ENCODE results near the gene AMMECR1.
"Not testable (repeated sequence)": the region's sequence is repeated elsewhere in the genome, so short reads cannot be mapped to it uniquely, and the experiment has no call there.

The AMMECR1 gene

DNA sequence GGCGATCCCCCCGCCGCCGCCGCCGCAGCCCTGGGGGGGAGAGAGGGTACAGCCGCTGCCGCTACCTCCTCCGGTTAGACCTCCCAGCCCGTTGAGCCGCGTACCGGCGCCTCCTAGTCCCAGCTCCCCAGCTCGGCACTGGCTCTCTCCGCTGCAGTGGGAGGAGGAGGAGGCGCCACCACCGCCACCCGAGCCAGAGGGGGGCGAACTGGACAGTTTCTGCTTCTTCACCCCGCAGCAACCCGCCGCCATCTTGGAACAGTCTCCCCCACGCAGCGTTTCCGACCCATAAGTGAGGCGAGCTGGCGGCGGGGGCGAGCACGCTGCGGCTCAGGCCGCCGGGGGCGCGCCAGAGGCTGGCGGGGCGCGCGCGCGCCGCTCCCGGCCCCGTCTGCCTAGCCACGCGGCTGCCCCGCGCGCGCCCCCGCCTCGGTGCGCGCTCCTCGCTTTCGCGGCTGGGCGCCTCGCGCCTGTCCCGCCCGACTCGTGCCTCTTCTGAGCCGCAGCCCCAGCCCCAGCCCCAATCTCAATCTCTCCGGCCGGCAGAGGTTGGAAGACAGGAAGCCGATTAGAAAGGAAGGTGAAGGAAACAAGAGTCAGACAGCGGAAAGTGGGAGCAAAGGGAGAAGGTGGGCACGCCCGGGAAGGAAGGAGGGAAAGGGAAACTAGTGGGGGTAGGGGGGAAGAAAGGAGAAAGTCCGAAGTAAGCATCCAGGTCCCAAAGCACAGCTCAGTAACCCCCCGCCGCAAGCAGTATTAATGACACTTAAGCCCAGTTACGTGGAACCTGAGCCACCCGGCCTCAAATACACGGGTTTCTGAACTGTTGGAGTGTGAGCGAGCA is at the start of gene AMMECR1:
Gene AMMECR1, minus strand, starts transcription at position 266 of the 844 bp plus-strand sequence. Its CDS starts 14 bp downstream, at position 252.
- DNase-seq = peak; percentile 33

DNA sequence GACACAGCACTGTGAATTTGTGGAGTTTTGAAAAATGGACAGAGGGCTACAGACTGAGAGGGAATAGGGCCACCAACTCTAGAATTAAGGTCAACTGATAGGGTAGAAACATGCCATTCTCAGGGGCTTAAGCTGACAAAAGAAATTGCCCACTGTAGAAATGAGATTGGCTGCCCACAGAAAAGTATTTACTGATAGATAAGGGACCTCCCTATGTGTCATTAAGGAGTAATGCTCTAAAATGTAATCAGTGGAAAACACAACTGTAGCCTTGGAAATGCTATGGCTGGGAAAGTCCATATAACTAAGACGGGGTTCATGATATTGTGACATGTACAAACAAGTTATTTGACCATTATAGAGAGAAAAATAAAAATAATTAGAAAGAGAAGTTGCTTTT is 45.4 kb upstream of the AMMECR1 start:
- DNase-seq = no peak

DNA sequence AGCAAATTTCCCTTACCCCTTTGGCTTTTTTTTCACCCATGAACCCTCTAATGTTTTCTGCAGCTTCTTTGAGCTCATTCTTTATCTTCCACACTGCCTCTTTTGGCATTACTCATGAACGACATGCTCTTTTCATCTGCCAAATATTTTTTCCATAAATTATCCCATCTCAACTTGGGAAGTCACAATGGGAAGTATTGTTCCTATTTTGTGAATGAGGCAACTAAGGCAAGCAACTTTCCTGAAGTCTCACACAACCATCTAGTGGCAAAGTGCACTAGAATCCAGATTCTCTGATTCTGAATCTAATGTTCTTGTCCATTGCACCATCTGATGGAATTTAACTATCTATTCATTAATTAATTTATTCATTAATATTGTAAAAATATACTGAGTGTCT is 41.4 kb upstream of the AMMECR1 start:
- DNase-seq = no peak

DNA sequence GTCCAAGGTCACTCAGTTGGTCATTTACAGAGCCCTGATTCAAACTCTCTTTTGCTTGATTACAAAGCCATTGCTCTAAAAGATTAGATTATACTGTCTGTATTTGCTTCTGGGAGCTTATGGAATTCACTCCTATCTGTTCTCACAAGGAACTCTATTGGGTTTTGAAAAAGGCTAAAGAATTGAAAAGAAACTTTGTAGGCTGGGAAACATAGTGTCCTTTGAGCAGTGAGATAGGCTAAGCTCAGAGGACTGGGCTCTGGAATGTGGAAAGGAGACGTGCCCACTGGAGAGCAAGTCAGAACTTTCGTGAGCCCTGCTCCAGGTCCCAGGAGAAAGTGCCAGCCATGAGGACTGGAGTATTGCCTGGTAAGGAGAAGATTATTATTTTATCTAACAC is 40.7 kb upstream of the AMMECR1 start, which contains the start of gene RTL9:
Gene RTL9, plus strand, starts transcription at position 301 of the 400 bp plus-strand sequence. CDS start 91,770 bp downstream, outside the sequence.
- no peak for DNase-seq

DNA sequence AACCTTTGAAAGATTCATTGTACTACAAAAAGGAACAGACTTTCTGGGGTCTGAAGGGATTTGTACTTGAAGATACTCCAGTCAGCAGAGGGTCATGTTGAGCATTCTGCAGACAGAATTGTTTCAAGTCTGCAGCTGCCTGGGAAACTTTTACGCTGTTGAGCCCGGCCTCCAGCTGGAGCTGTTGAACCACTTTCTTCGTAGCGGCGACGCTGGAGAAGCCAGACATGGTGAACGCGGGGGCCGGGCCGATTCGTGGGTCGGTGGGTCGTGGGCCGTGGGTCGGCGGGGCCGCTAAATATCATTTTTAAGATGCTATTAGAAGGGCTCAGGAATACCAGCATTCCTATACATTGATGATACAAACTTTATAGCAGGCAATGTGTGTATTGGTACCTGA is 28.8 kb upstream of the AMMECR1 start:
- no peak for DNase-seq

DNA sequence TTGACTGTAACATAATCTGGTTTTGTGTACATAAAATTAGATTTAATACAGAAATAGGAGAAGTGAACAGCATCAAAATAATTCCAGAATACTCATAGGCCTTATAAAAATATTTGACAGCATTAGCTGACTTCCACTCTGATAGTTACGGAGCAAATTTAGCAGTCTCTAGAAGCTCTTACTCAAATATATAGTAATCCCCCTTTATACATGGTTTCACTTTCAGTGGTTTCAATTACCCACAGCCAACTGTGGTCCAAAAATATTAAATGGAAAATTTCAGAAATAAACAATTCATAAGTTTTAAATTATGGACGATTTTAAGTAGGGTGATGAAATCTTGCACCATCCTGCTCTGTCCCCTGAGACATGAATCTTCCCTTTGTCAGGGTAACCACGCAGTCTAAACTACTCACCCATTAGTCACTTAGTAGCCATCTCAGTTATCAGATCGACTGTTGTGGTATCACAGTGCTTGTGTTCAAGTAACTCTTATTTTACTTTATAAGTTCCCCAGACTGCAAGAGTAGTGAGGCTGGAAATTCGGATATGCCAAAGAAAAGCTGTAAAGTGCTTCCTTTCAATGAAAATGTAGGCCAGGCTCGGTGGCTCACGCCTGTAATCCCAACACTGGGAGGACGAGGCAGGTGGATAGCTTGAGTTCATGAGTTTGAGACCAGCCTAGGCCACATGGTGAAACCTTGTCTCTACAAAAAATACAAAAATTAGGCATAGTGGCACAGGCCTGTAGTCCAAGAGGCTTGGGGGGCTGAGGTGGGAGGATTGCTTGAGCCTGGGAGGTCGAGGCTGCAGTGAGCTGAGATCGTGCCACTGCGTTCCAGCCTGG is 23.5 kb upstream of the AMMECR1 start:
- peak; percentile 20 for DNase-seq

DNA sequence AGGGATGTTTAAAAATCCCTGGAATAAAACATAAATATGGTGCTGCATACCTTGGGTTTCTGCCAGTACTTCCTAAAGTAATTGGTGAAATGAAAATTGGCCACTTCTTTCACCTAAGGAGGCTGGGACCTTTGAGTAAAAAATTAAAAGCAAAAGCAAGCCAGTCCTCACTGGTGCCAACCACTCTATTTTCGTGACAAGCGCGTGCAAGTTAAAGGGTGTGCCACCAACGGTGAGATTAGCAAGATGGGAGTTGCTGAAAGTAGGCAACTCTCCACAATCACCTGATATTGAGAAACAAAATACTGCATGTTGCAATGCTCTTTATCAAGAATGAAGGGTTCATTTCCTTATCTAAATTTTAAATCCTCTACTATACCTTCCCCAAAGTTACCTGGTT is 21.1 kb upstream of the AMMECR1 start:
- DNase-seq = no peak

DNA sequence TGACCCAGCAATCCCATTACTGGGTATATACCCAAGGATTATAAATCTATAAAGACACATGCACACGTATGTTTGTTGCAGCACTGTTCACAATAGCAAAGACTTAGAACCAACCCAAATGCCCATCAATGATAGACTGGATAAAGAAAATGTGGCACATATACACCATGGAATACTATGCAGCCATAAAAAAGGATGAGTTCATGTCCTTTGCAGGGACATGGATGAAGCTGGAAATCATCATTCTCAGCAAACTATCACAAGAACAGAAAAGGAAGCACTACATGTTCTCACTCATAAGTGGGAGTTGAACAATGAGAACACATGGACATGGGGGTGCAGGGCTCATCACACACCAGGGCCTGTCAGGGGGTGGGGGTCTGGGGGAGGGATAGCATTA is 15.6 kb upstream of the AMMECR1 start:
- DNase-seq = not testable (repeated sequence)

DNA sequence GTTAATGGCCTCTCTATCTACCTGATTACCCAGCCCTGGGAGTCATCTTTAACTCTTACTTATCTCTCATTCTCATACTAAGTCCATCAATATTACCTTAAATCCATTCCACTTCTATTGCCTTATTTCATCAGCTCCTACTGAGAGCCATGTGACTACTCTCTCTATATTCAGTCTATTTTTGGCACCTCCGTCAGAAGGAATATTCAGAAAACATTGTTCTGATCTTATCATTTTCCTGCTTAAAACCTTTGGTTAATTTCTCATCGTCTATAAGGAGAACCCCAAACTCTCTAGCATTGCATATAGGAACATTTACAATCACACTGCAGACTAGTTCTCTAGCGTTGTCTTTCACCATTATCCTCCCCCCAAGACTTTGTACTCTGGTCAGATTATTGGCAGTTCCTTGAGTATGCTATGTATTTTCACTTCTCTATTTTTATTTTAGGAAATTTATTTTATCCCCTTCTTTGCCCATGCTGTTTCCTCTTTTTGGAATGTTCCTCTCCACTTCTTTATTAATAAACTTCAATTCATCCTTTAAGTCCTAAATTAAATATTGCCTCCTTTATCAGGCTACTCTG is 13.7 kb upstream of the AMMECR1 start:
- no peak for DNase-seq

DNA sequence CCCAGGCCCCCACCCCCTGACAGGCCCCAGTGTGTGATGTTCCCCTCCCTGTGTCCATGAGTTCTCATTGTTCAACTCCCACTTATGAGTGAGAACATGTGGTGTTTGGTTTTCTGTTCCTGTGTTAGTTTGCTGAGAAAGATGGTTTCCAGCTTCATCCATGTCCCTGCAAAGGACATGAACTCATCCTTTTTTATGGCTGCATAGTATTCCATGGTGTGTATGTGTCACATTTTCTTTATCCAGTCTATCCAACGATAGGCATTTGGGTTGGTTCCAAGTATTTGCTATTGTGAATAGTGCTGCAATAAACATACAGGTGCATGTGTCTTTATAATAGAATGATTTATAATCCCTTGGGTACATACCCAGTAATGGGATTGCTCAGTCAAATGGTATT is 10.7 kb upstream of the AMMECR1 start:
- DNase-seq = not testable (repeated sequence)

DNA sequence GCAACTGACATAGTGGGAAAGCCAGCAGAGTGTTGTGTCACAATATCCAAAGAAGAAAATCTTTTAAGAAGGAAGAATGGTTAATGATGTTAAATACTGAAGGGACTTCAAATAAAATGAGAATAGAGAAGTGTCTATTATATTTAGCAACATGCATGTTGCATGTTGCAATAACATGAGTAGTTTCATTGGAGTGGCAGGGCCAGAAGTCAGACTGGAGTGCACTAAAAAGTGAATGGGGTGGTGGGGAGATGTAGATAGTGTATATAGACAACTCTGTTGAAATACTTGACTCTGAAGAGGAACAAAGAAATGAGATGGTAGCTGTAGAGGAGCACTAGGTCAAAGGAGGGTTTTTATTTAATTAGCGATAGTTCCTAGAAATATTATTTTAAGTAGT is 9.5 kb upstream of the AMMECR1 start:
- DNase-seq = no peak

DNA sequence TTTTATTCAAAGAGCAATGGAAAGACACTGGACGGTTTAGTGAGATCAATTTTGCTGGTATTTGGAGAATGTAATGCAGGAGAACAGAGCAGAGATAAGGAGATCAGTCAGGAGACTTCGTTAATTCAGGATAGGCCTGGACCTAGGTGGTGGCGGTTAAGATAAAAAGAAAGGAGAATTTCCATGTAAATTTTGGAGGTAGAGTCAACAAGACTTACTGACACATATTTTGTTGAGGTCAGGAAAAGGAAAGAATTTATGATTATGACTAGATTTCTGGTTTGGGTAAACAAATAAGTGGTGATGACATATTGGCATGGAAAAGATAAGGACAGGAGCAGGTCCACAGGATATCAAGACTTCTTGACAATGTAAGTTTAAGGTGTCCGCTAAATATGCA is 8.8 kb upstream of the AMMECR1 start:
- no peak for DNase-seq

DNA sequence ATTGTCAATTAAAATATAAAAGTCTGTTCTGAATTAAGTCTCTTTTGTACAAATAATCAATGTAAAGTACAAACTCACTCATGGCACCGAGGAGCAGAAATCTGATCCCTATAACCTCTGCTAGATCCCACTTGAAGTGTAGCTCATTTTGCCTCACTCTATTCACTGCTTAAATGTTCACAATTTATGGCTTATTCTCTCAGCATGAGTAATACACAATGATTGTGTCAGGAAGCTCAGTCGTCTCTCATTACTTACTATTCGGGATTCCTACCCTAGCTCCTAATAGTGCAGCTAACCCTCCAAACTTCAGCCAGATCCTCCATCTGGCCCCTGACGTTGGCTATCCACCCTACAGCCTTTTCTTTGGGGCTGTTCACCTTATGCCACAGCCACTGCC is 4.7 kb upstream of the AMMECR1 start:
- DNase-seq = no peak

DNA sequence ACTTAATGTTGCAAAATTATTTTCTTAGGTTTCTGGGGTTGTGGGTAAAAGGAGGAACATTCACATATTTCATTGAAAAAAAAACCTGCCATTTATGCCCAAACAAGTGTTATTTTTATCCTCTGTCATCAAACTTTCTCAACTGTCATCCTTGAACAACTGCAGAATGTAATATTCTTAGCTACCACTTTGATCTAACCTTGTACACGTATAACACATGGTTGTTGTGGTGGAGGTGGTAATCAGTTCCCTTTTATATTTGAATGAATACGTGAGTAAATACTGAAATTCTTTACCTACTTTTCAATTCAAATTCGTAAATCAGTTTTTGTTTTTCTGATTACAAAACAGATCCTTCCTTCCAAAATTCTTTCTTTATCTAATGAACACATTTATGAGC is 3.8 kb upstream of the AMMECR1 start:
- no peak for DNase-seq

DNA sequence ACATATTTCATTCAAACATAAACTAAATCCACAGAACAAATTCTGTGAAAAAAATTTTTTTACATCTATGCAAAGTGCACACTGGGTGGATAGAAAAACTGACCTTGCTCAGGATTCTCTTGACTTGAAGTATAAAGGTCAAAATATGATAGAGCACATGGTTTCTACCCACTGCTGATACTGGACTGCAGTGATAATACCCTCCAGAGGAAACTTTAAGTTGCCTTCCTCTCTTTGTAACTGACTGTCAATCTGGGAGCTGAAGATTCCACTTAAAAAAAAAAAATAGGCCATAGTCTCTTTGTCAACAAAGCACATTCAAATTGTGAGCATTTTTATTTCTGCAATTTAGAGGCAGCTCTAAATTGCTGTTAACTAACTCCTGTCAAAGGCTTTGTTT is 3.2 kb upstream of the AMMECR1 start:
- DNase-seq = no peak

DNA sequence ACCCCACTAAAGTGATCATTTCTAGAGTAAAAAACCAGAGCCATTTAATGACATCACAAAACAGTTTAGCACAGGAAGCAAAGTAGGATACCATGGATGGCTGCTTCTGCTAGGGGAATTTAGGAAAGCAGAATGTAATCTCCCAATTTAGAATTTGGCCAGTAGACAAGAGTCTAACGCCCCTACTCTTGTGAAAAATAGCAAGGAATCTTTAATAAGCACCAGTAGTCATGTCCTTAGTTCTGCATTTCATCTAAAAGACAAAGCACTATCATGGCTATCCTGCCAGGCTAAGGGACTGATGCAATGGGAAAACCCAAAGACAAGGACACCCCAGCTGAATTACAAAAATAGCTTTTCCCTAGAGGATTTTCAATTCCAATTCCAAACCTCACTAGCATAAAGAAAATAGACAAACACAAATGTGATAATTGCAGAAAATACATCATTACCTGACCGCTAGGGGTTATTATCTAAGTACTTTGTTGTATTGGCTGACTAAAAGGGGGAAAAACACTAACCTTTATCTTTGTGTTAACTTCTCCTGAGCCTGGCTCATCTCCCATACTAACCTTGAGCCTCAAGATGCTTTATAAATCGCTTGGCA is 2.6 kb upstream of the AMMECR1 start:
- no peak for DNase-seq

DNA sequence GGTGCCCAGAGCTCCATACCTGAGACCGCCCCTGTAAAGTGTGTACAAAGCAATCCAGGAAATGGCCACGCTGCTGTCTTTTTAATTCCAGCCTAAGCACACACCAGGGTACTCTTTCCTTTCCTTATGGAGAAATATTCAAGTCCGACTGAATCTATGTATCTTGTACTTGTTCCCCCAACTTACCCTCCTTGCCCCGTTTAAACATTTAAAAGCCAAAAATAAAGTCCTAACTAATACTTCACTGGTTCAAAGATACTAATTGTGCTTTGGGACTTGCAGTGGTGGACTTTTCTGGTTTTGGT is 731 bp upstream of the AMMECR1 start:
- DNase-seq = no peak

DNA sequence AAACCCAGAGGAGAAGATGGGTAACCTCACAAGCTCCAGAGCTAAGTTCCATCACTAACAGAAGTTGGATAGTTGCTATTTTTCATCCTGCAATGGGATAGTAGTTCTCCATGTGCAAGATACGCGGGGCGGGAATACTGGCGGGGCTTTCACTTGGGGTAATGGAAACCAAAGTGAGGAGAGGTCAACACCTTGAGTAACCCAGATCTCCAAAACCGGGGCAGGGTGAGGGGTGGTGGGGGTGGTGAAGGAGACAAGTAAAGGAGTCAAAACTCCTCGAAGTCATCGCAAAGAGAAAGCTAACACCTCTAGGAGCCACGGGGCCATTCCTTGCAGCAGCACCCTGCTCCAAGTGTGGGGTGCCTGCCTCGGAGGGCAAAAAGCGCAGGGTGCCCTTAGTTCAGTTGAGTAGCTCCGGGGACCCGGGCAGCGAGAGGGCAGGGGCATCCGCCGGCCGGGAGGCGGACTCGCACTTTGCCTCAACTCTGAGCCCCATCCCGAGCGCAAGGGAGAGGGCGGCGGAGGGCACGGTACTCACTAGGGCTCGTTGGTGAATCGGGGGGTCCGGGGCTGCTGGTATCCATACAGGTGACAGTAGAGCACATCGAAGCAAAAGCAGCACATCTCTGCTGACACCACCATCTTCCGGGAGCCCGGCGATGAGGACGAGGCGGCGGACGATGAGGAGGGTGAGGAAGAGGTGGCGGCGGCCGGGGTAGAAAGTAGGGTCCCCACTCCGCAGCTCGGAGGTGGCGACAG is 645 bp downstream of the AMMECR1 start:
- DNase-seq = no peak

DNA sequence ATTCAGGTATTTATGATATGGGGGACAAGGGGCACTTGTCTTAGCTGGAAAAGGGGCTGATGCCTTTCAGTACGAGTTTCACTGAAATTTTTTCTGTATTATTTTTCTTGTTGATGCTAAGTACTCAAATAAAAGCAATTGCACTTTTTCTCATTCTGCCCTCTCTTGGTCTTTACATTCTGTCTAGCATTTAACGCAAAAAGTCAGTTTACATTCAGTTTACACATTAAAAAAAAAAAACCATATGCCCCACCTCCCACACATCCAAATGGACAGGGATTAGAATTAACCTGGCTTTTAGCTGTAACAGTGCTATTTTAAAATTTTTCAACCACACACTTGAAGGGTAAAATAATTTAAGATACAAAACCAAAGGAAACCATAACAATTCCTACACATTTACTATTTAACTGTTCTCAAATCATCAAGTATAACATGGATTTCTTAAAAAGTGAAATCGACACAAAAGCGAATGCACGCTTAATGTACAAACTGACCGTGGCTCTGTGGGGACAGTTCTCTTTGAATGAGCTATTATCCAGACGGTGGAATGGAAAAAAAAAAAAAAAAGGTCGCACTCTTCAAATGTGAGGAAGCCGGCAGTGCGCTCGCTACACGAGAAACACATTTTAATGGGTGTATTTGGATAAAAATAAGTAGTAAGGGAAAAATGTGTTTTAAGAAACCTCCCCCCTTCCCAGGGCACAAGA is 1.4 kb downstream of the AMMECR1 start:
- no peak for DNase-seq

DNA sequence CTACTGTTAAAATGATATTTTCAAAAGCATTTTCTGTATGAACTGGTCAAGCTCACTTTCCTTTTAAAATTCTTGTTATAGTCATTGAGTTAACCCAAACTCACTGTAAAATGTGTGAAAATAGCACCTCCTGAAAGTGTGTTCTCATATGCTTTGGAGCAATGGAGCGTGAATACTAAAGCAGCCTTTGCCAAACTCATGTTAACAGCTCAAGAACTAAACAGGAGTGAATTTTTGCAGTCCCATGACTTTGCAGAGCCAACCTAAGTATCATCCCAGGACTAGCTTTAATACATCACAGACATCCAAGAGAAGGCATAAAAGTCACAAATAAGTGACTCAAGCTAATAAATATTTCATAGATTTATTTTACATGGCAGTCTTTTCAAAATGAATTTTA is 2.3 kb downstream of the AMMECR1 start:
- DNase-seq = no peak

DNA sequence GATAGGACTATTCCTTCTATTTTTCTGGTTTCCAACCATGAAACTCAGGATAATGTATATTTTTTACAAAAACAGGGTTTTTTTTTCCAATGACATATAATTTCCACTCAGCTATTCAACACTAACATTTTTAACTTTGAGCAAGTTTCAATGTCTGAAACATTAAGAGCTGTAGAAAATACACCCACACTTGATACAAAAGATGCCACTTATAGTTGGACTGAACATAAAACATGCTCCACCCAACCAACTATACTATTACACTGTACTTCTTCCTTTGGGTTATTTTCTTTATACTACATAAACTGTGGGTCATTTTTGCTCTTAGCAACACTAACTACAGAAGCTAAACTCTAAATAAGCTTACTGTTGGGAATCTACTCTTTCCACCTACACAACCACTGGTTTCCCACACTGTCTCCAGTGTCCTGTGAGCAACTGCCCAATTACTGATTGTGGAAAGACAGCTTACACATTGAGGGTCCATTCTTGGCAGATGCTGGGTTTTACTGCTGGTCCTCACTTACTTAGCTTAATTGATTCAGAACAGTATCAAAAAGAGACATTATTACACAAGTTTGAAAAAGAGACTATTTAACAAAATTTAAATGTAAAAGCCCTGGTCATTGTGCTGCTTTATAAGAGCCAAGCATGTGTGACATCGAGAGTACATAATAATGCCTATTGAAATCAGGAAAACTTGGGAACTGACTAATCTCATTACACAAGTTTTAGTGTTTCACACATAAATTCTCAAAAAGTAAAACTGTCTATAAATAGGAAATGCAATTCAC is 6.3 kb downstream of the AMMECR1 start:
- no peak for DNase-seq

Data from amniotic stem cell (primary cell).